Subcutaneous abdominal adipose tissue (tissue), 5 donors: Measurements from ENCODE around the gene AKAP13.
"Not testable (repeated sequence)": the region's sequence is repeated elsewhere in the genome, so short reads cannot be mapped to it uniquely, and the experiment has no call there.

ENCODE experiments used
- H3K27ac ChIP-seq: one replicate; pipeline ENCODE4 v1.7.0; 2013; ENCODE audit warnings: low read depth, mild to moderate bottlenecking, inconsistent platforms, low read length, moderate library complexity
- H3K27me3 ChIP-seq, 5 donors: one replicate each; pipeline ENCODE4 v1.7.0; 2013; ENCODE audit warnings: low read length in 5 of 5, inconsistent platforms in 1 of 5; ENCODE audit not compliant: control insufficient read depth in 5 of 5, insufficient read depth in 4 of 5
- H3K36me3 ChIP-seq, 5 donors: one replicate each; pipeline ENCODE4 v1.7.0; 2013; ENCODE audit warnings: low read length in 5 of 5; ENCODE audit not compliant: control insufficient read depth in 5 of 5, insufficient read depth in 5 of 5
- H3K4me1 ChIP-seq, 5 donors: one replicate each; pipeline ENCODE4 v1.7.0; 2013; ENCODE audit warnings: low read length in 5 of 5, mild to moderate bottlenecking in 3 of 5, moderate library complexity in 1 of 5; ENCODE audit not compliant: control insufficient read depth in 5 of 5, insufficient read depth in 5 of 5
- H3K4me3 ChIP-seq, 5 donors: one replicate each; pipeline ENCODE4 v1.7.0; 2013; ENCODE audit warnings: low read length in 5 of 5, low read depth in 1 of 5
- H3K9ac ChIP-seq, 5 donors: one replicate each; pipeline ENCODE4 v1.7.0; 2013; ENCODE audit warnings: low read length in 5 of 5, mild to moderate bottlenecking in 4 of 5, moderate library complexity in 3 of 5
- H3K9me3 ChIP-seq, 5 donors: one replicate each; pipeline ENCODE4 v1.7.0; 2013; ENCODE audit warnings: low read length in 5 of 5; ENCODE audit not compliant: control insufficient read depth in 5 of 5
- donor health status: healthy.
- donor health status: healthy.
- donor health status: healthy.
- donor health status: healthy.
- donor health status: healthy.

AKAP13 gene

DNA sequence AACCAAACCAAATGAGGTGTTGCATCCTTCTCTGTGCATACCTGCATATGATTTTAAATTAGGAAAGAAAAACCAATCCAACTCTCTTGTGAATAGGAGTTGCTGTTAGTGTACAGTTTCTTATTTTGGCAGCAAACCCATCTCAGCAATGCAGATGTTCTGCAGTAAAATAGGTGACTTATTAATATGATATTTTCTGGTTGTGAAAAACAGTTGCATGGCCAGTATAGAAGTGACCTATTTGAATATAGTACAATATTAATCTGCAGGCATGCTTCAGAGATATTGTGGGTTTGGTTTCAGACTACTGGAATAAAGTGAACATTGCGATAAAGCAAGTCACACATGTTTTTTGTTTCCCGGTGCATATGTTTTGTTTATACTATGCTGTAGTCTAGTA is 42.2 kb downstream of the AKAP13 start:
- Histone ChIP-seq H3K4me1 (peaks cover 0 to 8% (median 0%) of the 10 kb centered on the region in 5 donors), H3K9me3 (no peaks in the 10 kb centered on the region), H3K4me3 (no peak overlapping the region), H3K27ac (no peak overlapping the region), H3K27me3 (no peaks in the 10 kb centered on the region), H3K36me3 (no peaks in the 10 kb centered on the region), H3K9ac (no peak overlapping the region)

DNA sequence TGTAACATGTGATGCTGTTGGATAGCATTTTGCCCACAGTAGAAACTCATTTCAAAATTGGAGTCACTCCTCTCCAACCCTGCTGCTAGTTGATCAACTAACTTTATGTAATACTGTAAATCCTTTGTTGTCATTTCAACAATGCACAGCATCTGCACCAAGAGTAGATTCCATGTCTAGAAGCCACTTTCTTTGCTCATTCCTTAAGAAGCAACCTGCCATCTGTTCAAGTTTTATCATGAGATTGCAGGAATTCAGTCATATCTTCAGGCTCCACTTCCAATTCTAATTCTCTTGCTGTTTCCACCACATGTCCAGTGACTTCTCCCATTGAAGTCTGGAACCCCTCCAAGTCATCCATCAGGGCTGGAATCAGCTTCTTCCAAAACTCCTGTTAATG is 42.9 kb downstream of the AKAP13 start:
- Histone ChIP-seq H3K4me1 (peaks cover 0 to 8% (median 0%) of the 10 kb centered on the region in 5 donors), H3K36me3 (no peaks in the 10 kb centered on the region), H3K27ac (no peak overlapping the region), H3K9me3 (no peaks in the 10 kb centered on the region), H3K4me3 (no peak overlapping the region), H3K9ac (no peak overlapping the region), H3K27me3 (no peaks in the 10 kb centered on the region)

DNA sequence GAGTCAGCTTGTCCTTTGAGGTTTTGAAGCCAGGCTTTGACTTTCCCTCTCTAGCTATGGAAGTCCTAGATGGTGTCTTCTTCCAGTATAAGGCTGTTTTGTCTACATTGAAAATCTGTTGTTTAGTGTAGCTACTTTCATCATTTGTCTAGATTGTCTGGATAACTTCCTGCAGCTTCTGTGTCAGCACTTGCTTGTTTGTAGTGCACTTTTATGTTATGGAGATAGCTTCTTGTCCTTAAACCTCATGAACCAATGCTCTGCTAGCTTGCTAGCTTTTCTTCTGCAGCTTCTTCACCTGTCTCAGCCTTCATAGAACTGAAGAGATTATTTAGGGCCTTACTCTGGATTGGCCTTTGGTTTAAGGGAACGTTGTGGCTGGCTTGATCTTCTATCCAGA is 43.8 kb downstream of the AKAP13 start:
- Histone ChIP-seq H3K36me3 (no peaks in the 10 kb centered on the region), H3K9ac (no peak overlapping the region), H3K4me1 (peaks cover 0 to 8% (median 0%) of the 10 kb centered on the region in 5 donors), H3K27me3 (no peaks in the 10 kb centered on the region), H3K27ac (no peak overlapping the region), H3K9me3 (no peaks in the 10 kb centered on the region), H3K4me3 (no peak overlapping the region)

DNA sequence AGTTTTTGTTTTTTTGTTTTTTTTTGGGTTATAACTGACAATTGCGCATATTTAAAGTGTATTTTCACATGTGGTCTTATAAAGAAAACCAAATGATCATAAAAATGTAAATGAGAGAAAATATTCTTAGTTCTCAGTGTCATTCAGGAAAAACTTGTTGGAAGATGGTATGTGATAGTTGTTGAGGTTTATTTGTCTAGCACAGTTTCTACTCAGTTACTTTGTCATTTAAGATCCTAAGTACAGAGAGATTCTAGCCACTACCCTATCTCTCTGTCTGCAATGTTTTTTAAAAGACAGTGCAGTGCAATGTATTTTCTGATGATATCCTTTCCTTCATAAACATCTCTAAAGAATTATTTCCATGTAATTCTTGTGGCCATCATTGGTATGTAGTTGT is 46.1 kb downstream of the AKAP13 start:
- Histone ChIP-seq H3K27me3 (no peaks in the 10 kb centered on the region), H3K9ac (no peak overlapping the region), H3K36me3 (no peaks in the 10 kb centered on the region), H3K9me3 (no peaks in the 10 kb centered on the region), H3K4me3 (no peak overlapping the region), H3K27ac (no peak overlapping the region), H3K4me1 (peaks cover 0 to 3% (median 0%) of the 10 kb centered on the region in 5 donors)

DNA sequence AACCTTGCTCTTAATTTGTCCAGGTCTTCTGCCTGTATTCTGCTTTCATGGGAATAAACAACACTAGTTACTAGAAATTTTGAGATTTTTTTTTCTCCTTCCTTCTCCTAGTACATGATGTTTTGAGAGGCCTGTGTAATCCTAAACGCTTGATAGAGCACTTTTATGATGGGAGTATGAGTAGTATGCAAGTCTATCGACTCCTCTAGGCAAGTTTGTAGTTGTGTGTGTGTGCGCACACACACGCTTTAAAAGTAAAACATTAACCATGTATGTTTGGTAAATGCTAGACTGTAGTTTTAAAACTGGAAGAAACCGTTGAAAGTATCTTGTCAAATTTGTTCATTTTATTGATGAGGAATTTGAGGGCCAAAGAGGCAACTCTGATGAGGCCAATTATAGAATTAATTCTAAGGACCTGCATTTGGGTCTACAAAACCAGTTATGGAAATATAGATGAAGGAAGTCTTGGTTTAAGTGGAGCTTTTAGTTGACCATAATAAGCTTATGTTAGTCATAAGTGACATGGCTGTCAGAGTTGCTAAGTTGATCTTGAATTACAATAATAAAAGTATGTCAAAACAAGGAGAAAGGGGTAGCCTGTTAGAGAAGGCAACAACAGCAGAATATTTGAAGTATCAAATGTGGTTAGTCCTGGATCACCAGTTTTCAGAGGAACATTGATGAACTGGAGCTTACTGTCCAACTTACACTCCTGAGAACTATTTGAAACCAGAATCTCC is 47.1 kb downstream of the AKAP13 start:
- Histone ChIP-seq H3K4me1 (peaks cover 0 to 3% (median 0%) of the 10 kb centered on the region in 5 donors), H3K4me3 (no peak overlapping the region), H3K9me3 (no peaks in the 10 kb centered on the region), H3K36me3 (no peaks in the 10 kb centered on the region), H3K27me3 (no peaks in the 10 kb centered on the region), H3K27ac (no peak overlapping the region), H3K9ac (no peak overlapping the region)

DNA sequence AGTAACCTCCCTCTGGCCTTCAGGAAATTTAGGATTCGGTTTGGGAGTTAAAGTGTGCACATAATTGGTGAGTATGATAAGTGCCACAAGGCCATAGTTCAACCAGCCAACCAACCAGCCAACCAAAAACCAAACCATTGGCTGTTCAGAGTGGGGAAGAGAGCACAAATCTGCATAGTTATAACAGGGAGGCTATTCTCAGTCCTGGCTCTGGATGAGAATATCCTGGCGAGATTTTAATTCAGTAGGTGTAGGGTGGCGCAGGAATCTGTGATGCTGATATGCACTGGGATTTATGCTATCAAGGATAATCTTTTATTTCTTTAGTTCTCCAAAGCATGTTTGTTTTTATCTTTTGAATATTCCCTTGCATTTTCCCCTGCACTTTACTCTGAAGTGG is 49.1 kb downstream of the AKAP13 start:
- Histone ChIP-seq H3K27ac (no peak overlapping the region), H3K4me1 (no peaks in the 10 kb centered on the region), H3K9ac (no peak overlapping the region), H3K27me3 (no peaks in the 10 kb centered on the region), H3K36me3 (no peaks in the 10 kb centered on the region), H3K4me3 (no peak overlapping the region), H3K9me3 (no peaks in the 10 kb centered on the region)

DNA sequence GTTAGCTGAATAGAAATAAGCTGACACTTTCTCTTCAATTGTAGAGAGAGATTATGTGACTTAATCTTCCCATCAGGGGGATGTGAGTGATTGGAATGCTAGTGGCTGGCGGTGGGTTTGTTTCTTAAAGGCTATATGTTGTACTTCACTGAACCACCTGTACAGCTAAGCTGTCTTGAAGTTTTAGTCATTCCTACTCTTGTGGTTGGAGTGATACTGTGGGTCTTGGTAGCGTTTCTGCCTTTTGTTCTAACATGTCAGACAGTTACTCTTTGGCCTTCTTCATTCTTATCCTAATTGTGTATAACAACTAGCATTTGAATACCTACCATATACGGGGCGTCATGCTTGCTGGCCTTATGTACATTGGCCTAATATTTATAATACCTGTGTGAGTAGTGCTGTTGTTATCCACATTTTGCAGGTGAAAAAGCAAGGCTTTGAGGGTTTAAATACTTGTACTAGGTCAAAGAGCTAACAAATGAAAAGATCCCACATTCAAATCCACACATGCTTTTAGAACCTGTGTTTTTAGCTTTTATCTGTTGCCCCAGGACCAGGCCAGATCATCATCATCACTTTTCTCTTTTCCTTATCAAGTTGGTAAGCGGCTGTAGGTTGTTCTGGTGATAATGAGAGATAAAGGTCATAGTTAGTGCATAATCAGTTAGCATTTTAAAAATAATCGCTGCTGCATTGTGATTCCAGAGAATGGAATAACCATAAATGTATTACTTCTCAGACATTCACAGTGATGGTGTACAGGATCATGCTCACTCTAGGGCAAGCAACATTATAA is 50.2 kb downstream of the AKAP13 start:
- Histone ChIP-seq H3K36me3 (no peaks in the 10 kb centered on the region), H3K27ac (no peak overlapping the region), H3K27me3 (no peaks in the 10 kb centered on the region), H3K4me3 (no peak overlapping the region), H3K9ac (no peak overlapping the region), H3K4me1 (no peaks in the 10 kb centered on the region), H3K9me3 (no peaks in the 10 kb centered on the region)

DNA sequence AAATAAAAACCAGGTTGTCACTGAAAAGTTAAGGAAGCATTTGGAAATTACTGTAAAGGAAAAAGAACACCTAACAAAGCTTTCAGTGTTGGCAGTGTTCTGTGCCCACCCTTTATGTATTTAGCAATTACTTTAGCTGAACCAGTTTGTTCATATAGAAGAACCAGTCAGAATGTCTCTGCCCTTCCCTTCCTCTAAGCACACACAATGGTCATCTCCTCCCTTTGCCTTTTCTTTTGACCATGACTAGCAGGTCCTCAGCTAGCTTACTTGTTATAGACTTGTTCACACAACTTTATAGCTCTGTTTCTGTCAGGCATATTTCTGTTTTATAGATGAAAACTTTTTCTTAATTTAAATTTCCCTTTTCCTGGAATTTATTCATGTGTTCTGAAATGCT is 59.6 kb downstream of the AKAP13 start:
- Histone ChIP-seq H3K9me3 (no peaks in the 10 kb centered on the region), H3K27me3 (no peaks in the 10 kb centered on the region), H3K9ac (no peak overlapping the region), H3K36me3 (no peaks in the 10 kb centered on the region), H3K4me3 (no peak overlapping the region), H3K27ac (no peak overlapping the region), H3K4me1 (peaks cover 0 to 19% (median 11%) of the 10 kb centered on the region in 5 donors)

DNA sequence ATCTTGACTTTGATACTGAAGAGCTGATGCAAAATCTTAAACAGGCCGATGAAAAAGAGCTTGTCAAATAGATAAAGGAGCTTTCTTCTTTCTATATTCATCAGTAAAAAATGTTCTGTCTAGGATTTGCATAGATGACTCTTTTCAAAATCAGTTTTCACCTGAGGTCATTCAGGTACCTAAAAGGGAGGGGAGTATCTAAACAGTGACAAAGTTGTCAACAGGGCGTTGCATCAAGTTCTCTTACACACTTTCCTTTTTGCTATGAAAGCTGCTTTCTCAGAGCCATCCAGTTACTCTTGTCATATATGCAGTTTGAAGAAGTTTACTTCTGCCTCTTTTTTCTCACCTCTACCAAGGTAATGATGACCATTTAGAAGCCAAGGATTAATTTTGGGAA is 60.0 kb downstream of the AKAP13 start:
- Histone ChIP-seq H3K27ac (no peak overlapping the region), H3K27me3 (no peaks in the 10 kb centered on the region), H3K9ac (no peak overlapping the region), H3K9me3 (no peaks in the 10 kb centered on the region), H3K4me1 (peaks cover 0 to 19% (median 11%) of the 10 kb centered on the region in 5 donors), H3K4me3 (no peak overlapping the region), H3K36me3 (no peaks in the 10 kb centered on the region)

DNA sequence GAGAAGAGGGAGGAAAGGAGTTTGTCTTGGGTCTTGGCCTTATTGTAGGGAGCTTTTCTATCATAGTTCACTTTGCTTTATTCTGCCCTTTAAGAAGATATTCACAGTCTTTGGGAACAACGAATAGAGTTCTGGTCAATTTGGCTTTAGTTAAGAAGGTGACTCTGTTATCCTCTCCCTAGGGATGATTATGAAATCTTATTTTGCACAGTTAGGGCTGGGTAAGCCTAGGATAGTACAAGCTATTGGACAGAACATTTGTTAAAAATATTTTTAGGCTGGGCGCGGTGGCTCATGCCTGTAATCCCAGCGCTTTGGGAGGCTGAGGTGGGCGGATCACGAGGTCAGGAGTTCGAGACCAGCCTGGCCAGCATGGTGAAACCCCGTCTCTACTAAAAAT is 61.5 kb downstream of the AKAP13 start:
- not testable (repeated sequence) for H3K27ac ChIP-seq, H3K9ac ChIP-seq, H3K36me3 ChIP-seq, H3K4me3 ChIP-seq, H3K9me3 ChIP-seq, H3K27me3 ChIP-seq
- H3K4me1 ChIP-seq = peaks cover 0 to 19% (median 11%) of the 10 kb centered on the region in 5 donors
